ENCODE data around the gene RUVBL1. TPM values are rescaled to one million over a fixed set of nuclear protein-coding genes. Genes with fewer than 3 reads are reported as not detected.
A peak's percentile ranks its signal among the peaks of the same experiment; 100 is the strongest.

The RUVBL1 gene
- total RNA-seq, 1 donor from 2014 or later, result 18.8 TPM

DNA sequence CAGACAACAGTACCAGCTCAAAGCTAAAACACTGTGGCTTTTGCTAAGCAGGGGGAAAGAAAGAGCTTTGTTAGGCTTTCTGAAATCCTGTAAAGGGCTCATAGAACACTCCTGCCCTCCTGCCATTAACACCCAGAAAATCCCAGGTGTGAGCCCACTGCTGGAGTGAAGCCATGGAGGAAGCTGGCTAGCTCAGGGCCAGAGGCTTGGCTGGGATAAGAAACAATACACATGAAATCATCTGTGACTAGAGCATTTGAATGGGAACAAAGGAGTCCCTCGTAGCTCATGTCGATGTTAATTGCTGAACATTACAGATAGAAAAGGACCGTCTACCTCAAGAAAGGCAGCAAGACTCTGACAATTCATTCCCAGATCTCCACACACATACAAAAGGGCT lies 23.5 kb downstream of the RUVBL1 start:
- H3K9me3 Mint-ChIP-seq (ENCODE audit: low read depth), result no peaks in the 10 kb centered on the region
- H3K4me1 Mint-ChIP-seq (ENCODE audit: low read depth), result peaks cover 9% of the 10 kb centered on the region
- DNase-seq (ENCODE audit: low spot score), result no peak
- H3K4me3 Mint-ChIP-seq (ENCODE audit: unreplicated experiment), result no peak overlapping the region
- TF ChIP-seq, protein P1, sequence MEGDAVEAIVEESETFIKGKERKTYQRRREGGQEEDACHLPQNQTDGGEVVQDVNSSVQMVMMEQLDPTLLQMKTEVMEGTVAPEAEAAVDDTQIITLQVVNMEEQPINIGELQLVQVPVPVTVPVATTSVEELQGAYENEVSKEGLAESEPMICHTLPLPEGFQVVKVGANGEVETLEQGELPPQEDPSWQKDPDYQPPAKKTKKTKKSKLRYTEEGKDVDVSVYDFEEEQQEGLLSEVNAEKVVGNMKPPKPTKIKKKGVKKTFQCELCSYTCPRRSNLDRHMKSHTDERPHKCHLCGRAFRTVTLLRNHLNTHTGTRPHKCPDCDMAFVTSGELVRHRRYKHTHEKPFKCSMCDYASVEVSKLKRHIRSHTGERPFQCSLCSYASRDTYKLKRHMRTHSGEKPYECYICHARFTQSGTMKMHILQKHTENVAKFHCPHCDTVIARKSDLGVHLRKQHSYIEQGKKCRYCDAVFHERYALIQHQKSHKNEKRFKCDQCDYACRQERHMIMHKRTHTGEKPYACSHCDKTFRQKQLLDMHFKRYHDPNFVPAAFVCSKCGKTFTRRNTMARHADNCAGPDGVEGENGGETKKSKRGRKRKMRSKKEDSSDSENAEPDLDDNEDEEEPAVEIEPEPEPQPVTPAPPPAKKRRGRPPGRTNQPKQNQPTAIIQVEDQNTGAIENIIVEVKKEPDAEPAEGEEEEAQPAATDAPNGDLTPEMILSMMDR (IDR thresholded peaks at IDR 0.05), result no peak
- peaks cover 20% of the 10 kb centered on the region for H3K36me3 Mint-ChIP-seq (ENCODE audit: low read depth)
- no peaks in the 10 kb centered on the region for H3K27me3 Mint-ChIP-seq (ENCODE audit: low read depth)
- no peak overlapping the region for H3K27ac Mint-ChIP-seq (ENCODE audit: unreplicated experiment)

DNA sequence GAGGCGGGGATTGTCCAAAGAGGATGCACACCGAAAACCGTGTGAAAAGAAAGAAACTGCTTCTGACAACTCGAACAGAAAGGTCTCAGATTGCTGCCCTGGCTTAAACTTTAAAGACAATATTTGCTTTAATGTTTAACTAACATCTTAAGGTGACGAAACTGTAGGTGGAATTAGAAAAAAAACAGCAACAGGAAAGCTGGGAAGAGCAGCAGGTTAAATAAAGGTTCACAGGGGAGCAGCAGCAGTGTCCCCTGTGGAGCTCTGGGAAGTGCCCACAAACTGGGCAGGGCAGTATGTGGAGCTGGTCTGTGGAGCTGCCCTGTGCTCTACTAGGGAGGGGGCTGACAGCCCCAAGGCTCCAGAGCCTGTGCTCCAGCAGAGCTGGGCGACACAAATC lies 25.4 kb downstream of the RUVBL1 start:
- H3K9me3 Mint-ChIP-seq (ENCODE audit: low read depth), result no peaks in the 10 kb centered on the region
- DNase-seq (ENCODE audit: low spot score), result no peak
- peaks cover 14% of the 10 kb centered on the region for H3K4me1 Mint-ChIP-seq (ENCODE audit: low read depth)
- TF ChIP-seq, protein P1 (IDR thresholded peaks at IDR 0.05), result no peak
- H3K27ac Mint-ChIP-seq (ENCODE audit: unreplicated experiment), result no peak overlapping the region
- no peaks in the 10 kb centered on the region for H3K27me3 Mint-ChIP-seq (ENCODE audit: low read depth)
- H3K4me3 Mint-ChIP-seq (ENCODE audit: unreplicated experiment), result no peak overlapping the region
- H3K36me3 Mint-ChIP-seq (ENCODE audit: low read depth), result peaks cover 17% of the 10 kb centered on the region

DNA sequence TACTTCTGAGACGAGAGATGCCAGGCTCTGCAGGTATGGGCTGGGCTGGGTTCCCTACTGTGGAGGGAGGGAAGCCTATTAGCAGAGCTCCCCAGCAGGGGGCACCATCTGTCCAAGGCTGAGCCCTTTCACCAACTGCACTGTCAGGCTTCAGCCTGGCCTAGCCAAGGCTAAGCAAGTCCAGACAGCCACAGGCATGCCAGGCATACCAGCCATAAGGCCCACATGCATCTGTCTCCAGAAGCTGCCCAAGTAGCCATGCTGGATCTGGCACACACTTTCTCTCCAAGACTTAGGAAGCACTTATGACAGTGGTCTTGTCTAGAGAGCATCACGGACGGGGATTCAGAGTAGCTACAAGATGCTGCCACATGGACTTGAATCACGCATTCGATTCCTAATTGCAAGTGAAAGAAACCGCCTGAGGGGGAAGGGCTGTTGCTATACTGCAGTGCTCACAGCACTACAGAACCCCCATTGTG lies 28.3 kb downstream of the RUVBL1 start:
- H3K9me3 Mint-ChIP-seq (ENCODE audit: low read depth), result no peaks in the 10 kb centered on the region
- no peak overlapping the region for H3K4me3 Mint-ChIP-seq (ENCODE audit: unreplicated experiment)

DNA sequence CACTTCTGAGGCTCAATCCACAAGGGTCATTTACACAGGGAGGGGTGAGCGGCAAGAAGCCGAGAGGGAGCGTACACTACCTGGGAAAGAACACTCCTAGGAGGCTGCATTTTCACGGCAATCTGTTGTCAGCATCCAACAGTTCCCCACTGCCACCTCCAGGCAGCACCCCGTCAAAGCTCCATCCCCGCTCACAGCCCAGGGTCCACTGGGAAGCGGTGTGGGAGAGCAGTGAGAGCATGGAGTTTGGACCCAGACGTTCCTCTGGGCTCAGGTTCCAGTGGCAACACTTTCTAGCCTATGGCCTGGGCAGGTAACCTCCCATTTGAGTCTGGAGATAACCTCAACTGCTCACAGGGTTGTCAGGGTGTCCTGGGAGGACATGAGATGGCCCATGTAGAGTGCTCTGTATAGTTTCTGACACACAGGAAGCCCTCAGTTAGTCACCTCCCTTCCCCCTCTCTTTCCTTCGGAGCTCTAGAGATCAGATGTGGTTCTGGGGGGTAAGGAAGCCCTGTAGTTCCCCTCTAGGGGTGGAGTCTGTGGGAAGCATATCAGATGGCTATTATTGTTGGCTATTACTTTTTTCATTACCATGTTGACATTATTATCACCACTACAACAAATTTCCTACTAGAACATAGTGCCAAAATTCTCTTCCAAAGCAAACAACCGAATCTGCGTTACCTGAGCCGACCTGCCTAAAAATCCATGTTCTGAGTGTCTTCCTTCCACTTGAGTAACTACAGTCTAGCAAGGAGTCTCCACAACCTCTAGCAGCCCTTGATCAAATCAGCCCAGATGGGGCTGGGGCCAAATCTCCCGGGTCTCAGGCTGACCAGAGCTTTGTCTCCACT lies 29.1 kb downstream of the RUVBL1 start:
- Mint-ChIP-seq H3K27me3 (ENCODE audit: low read depth) (no peaks in the 10 kb centered on the region), H3K27ac (ENCODE audit: unreplicated experiment) (no peak overlapping the region), H3K36me3 (ENCODE audit: low read depth) (peaks cover 13% of the 10 kb centered on the region), H3K9me3 (ENCODE audit: low read depth) (no peaks in the 10 kb centered on the region), H3K4me3 (ENCODE audit: unreplicated experiment) (no peak overlapping the region), H3K4me1 (ENCODE audit: low read depth) (peaks cover 14% of the 10 kb centered on the region)
- TF ChIP-seq, protein P1 (IDR thresholded peaks at IDR 0.05), result no peak
- no peak for DNase-seq (ENCODE audit: low spot score)

More for the DNA sequence above, 28.3 kb downstream of the RUVBL1 start:
- Mint-ChIP-seq H3K27me3 (ENCODE audit: low read depth) (no peaks in the 10 kb centered on the region), H3K36me3 (ENCODE audit: low read depth) (peaks cover 15% of the 10 kb centered on the region), H3K4me1 (ENCODE audit: low read depth) (peaks cover 14% of the 10 kb centered on the region), H3K27ac (ENCODE audit: unreplicated experiment) (peak overlapping the region; percentile 67)
- no peak for DNase-seq (ENCODE audit: low spot score)
- TF ChIP-seq, protein P1 (IDR thresholded peaks at IDR 0.05), result peak; percentile 90

DNA sequence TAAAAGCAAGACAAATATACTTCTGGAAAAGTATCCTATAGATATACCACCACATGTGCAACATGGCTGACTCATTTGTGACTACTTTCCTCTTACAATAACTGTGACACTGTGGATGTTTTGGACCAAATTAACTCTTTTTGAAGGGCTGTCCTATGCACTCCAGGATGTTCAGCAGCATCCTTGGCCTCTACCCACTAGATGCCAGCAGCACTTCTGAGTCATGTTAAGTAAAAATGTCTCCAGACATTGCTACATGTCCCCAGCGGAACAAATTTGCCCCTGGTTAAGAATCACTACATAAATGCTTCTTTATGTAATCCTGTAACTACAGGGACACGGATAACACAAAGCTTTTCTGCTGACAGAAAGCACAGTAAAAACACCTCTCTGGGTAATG lies 32.0 kb downstream of the RUVBL1 start:
- no peaks in the 10 kb centered on the region for H3K9me3 Mint-ChIP-seq (ENCODE audit: low read depth)
- no peaks in the 10 kb centered on the region for H3K27me3 Mint-ChIP-seq (ENCODE audit: low read depth)
- H3K36me3 Mint-ChIP-seq (ENCODE audit: low read depth), result peaks cover 7% of the 10 kb centered on the region

More for the DNA sequence above, 32.0 kb downstream of the RUVBL1 start:
- DNase-seq (ENCODE audit: low spot score), result no peak
- Mint-ChIP-seq H3K4me3 (ENCODE audit: unreplicated experiment) (no peak overlapping the region), H3K27ac (ENCODE audit: unreplicated experiment) (no peak overlapping the region), H3K4me1 (ENCODE audit: low read depth) (peaks cover 10% of the 10 kb centered on the region)
- TF ChIP-seq, protein P1 (IDR thresholded peaks at IDR 0.05), result no peak

Data from chondrocyte (in vitro differentiated cells).